ENCODE measurements around the gene KNL1.

DNA sequence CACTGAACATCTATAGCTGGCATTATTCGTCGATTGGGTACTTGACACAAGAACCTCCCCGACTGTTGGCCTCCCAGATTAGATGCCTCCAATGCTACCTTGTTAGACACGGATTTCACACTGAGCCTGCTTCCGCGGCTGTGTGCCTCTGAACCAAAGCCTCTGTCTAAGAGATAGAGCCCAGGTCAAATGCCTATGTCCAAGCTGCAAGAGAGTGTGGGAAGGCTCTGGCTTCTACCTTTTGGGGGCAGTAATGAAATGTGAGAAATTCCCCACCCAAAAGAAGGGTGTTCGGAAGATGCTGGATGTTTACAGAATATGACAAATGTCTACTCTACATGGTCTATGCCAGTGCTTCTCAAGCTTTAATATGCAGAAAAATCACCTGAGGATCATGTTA, 26.9 kb upstream of the KNL1 start:
- TF ChIP-seq OSR1 (CRISPR knock-in tag; IDR thresholded peaks at IDR 0.05): no peak
- no peak for TF ChIP-seq CREB5 (CRISPR knock-in tag; IDR thresholded peaks at IDR 0.05; ENCODE audit: low read depth)
- TF ChIP-seq, protein P1, sequence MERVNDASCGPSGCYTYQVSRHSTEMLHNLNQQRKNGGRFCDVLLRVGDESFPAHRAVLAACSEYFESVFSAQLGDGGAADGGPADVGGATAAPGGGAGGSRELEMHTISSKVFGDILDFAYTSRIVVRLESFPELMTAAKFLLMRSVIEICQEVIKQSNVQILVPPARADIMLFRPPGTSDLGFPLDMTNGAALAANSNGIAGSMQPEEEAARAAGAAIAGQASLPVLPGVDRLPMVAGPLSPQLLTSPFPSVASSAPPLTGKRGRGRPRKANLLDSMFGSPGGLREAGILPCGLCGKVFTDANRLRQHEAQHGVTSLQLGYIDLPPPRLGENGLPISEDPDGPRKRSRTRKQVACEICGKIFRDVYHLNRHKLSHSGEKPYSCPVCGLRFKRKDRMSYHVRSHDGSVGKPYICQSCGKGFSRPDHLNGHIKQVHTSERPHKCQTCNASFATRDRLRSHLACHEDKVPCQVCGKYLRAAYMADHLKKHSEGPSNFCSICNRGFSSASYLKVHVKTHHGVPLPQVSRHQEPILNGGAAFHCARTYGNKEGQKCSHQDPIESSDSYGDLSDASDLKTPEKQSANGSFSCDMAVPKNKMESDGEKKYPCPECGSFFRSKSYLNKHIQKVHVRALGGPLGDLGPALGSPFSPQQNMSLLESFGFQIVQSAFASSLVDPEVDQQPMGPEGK (CRISPR knock-in tag; IDR thresholded peaks at IDR 0.05; ENCODE audit: borderline replicate concordance): no peak
- TF ChIP-seq ARNTL (CRISPR knock-in tag; IDR thresholded peaks at IDR 0.05; ENCODE audit: borderline replicate concordance, low read depth): no peak
- no peak for TF ChIP-seq ISL1 (CRISPR knock-in tag; IDR thresholded peaks at IDR 0.05)
- no peak for TF ChIP-seq ZNF8 (CRISPR knock-in tag; IDR thresholded peaks at IDR 0.05)
- no peak for TF ChIP-seq ZFP30 (CRISPR knock-in tag; IDR thresholded peaks at IDR 0.05)
- no peak for TF ChIP-seq TCF4 (CRISPR knock-in tag; IDR thresholded peaks at IDR 0.05; ENCODE audit: borderline replicate concordance)
- TF ChIP-seq ZC3H10 (CRISPR knock-in tag; IDR thresholded peaks at IDR 0.05): no peak
- TF ChIP-seq TOX (CRISPR knock-in tag; IDR thresholded peaks at IDR 0.05; ENCODE audit: borderline replicate concordance): no peak

Measured in SK-N-SH treated with all-trans-retinoic acid at 6 μM for 48 hours (cell line).